ENCODE data around the gene ZNF777.

- TF ChIP-seq, protein P1, sequence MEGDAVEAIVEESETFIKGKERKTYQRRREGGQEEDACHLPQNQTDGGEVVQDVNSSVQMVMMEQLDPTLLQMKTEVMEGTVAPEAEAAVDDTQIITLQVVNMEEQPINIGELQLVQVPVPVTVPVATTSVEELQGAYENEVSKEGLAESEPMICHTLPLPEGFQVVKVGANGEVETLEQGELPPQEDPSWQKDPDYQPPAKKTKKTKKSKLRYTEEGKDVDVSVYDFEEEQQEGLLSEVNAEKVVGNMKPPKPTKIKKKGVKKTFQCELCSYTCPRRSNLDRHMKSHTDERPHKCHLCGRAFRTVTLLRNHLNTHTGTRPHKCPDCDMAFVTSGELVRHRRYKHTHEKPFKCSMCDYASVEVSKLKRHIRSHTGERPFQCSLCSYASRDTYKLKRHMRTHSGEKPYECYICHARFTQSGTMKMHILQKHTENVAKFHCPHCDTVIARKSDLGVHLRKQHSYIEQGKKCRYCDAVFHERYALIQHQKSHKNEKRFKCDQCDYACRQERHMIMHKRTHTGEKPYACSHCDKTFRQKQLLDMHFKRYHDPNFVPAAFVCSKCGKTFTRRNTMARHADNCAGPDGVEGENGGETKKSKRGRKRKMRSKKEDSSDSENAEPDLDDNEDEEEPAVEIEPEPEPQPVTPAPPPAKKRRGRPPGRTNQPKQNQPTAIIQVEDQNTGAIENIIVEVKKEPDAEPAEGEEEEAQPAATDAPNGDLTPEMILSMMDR (IDR thresholded peaks at IDR 0.05): peak; percentile 40
- no peak for TF ChIP-seq USF2 (IDR thresholded peaks at IDR 0.05)
- TF ChIP-seq POLR2AphosphoS2 (conservative IDR thresholded peaks at IDR 0.05; ENCODE audit: low read length): no peak
- no peak for TF ChIP-seq CEBPB (IDR thresholded peaks at IDR 0.05)
- no peak for TF ChIP-seq E2F6 (IDR thresholded peaks at IDR 0.05; ENCODE audit: borderline replicate concordance, low read depth)
- TF ChIP-seq EP300 (IDR thresholded peaks at IDR 0.05): no peak
- TF ChIP-seq RAD21 (conservative IDR thresholded peaks at IDR 0.05 in 1 of 2, IDR thresholded peaks at IDR 0.05 in 1 of 2): peak in 1 of 2 experiments; percentile 23; a peak in 1 of 5 replicates
- TF ChIP-seq, protein P2, sequence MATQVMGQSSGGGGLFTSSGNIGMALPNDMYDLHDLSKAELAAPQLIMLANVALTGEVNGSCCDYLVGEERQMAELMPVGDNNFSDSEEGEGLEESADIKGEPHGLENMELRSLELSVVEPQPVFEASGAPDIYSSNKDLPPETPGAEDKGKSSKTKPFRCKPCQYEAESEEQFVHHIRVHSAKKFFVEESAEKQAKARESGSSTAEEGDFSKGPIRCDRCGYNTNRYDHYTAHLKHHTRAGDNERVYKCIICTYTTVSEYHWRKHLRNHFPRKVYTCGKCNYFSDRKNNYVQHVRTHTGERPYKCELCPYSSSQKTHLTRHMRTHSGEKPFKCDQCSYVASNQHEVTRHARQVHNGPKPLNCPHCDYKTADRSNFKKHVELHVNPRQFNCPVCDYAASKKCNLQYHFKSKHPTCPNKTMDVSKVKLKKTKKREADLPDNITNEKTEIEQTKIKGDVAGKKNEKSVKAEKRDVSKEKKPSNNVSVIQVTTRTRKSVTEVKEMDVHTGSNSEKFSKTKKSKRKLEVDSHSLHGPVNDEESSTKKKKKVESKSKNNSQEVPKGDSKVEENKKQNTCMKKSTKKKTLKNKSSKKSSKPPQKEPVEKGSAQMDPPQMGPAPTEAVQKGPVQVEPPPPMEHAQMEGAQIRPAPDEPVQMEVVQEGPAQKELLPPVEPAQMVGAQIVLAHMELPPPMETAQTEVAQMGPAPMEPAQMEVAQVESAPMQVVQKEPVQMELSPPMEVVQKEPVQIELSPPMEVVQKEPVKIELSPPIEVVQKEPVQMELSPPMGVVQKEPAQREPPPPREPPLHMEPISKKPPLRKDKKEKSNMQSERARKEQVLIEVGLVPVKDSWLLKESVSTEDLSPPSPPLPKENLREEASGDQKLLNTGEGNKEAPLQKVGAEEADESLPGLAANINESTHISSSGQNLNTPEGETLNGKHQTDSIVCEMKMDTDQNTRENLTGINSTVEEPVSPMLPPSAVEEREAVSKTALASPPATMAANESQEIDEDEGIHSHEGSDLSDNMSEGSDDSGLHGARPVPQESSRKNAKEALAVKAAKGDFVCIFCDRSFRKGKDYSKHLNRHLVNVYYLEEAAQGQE (IDR thresholded peaks at IDR 0.05): no peak
- TF ChIP-seq MAFK (IDR thresholded peaks at IDR 0.05; ENCODE audit: partially characterized antibody): no peak
- TF ChIP-seq BHLHE40 (IDR thresholded peaks at IDR 0.05; ENCODE audit: low read depth, low read length): no peak
- TF ChIP-seq MYC (IDR thresholded peaks at IDR 0.05; ENCODE audit: borderline replicate concordance, low read length): no peak
- TF ChIP-seq NPAS2 (CRISPR knock-in tag; IDR thresholded peaks at IDR 0.05; ENCODE audit: borderline replicate concordance): no peak
- no peak for TF ChIP-seq RARB (CRISPR knock-in tag; IDR thresholded peaks at IDR 0.05)
Measured at GRCh38 chr7:149489391-149490024, 28.6 kb upstream of the ZNF777 start.
